K562 (cell line): ENCODE results near the gene SLC25A18. TPM values are rescaled to one million over a fixed set of nuclear protein-coding genes. Genes with fewer than 3 reads are reported as not detected.

Experiments
- BHLHE40 ChIP-seq: IDR thresholded peaks from 2 replicates; pipeline ENCODE4 v1.6.1; 2011; ENCODE audit warnings: low read length, improper control_type of control experiment
- CBFB ChIP-seq: sonication (generic); formaldehyde crosslinking; IDR thresholded peaks from 2 replicates; pipeline ENCODE4 v1.4.0; 2020; ENCODE audit warnings: mild to moderate bottlenecking, missing genetic modification reagents
- LARP7 ChIP-seq: fragments of 450-650 bp; IDR thresholded peaks from 2 replicates; pipeline ENCODE4 v1.6.1; 2016
- RREB1 ChIP-seq: fragments of 250-450 bp; sonication (Bioruptor Pico); IDR thresholded peaks from 2 replicates; pipeline ENCODE4 v1.4.0; 2020
- SMARCE1 ChIP-seq: fragments of 450-650 bp; IDR thresholded peaks from 2 replicates; pipeline ENCODE4 v1.7.1; 2016; ENCODE audit warnings: mild to moderate bottlenecking
- polyA plus RNA-seq, 8 experiments: library from polyadenylated mRNA; depleted of rRNA in 4 of 8; stranded (reverse) in 5 of 8; unstranded in 3 of 8; fragments of >200 nt; fragmentation: Nextera tagmentation in 2 of 8; fragmentation: Illumina TruSeq in 1 of 8; extraction: Ambion mirVana in 2 of 8; extraction: Trizol in 1 of 8; gene quantifications; 2 replicates each; pipeline versions ENCODE4 v1.2.1 to v1.2.3, GENCODE V29; 2011 to 2014; ENCODE audit warnings: inconsistent platforms in 1 of 8, missing spikeins in 1 of 8
- total RNA-seq, 7 experiments: library from RNA; depleted of rRNA in 6 of 7; stranded (reverse); fragments of >200 nt in 6 of 7; fragmentation: Illumina TruSeq in 2 of 7; extraction: Trizol in 2 of 7; gene quantifications; 2 replicates each; pipeline versions ENCODE4 v1.2.1 to v1.2.3, GENCODE V29; 2011 to 2021; ENCODE audit warnings: low replicate concordance in 1 of 7
- TF ChIP-seq, protein P1 (sequence below): fragments of 250-450 bp; sonication (Bioruptor Pico); IDR thresholded peaks from 2 replicates; pipeline ENCODE4 v1.4.0; 2020; ENCODE audit warnings: mild to moderate bottlenecking, moderate library complexity
- TF ChIP-seq, protein P2 (sequence below): fragments of 250-450 bp; sonication (Bioruptor Pico); IDR thresholded peaks from 2 replicates; pipeline ENCODE4 v1.4.0; 2020; ENCODE audit warnings: mild to moderate bottlenecking, moderate library complexity, borderline replicate concordance
- TF ChIP-seq, protein P3 (sequence below): fragments of 450-650 bp; IDR thresholded peaks from 2 replicates; pipeline ENCODE4 v1.7.0; 2016; ENCODE audit warnings: borderline replicate concordance

Gene SLC25A18
- total and polyA plus RNA-seq, 9 of the 15 experiments (the other 6 are each of a cell fraction or from before 2014, with no cell fraction given), result 0.04 TPM; not detected in 8

- TF ChIP-seq, protein P1, sequence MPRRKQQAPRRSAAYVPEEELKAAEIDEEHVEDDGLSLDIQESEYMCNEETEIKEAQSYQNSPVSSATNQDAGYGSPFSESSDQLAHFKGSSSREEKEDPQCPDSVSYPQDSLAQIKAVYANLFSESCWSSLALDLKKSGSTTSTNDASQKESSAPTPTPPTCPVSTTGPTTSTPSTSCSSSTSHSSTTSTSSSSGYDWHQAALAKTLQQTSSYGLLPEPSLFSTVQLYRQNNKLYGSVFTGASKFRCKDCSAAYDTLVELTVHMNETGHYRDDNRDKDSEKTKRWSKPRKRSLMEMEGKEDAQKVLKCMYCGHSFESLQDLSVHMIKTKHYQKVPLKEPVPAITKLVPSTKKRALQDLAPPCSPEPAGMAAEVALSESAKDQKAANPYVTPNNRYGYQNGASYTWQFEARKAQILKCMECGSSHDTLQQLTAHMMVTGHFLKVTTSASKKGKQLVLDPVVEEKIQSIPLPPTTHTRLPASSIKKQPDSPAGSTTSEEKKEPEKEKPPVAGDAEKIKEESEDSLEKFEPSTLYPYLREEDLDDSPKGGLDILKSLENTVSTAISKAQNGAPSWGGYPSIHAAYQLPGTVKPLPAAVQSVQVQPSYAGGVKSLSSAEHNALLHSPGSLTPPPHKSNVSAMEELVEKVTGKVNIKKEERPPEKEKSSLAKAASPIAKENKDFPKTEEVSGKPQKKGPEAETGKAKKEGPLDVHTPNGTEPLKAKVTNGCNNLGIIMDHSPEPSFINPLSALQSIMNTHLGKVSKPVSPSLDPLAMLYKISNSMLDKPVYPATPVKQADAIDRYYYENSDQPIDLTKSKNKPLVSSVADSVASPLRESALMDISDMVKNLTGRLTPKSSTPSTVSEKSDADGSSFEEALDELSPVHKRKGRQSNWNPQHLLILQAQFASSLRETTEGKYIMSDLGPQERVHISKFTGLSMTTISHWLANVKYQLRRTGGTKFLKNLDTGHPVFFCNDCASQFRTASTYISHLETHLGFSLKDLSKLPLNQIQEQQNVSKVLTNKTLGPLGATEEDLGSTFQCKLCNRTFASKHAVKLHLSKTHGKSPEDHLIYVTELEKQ, result 0 out of 2 replicates have a peak, but pooled peaks have one; percentile 24
- TF ChIP-seq BHLHE40 (no peak), CBFB (CRISPR knock-in tag) (no peak), LARP7 (no peak), RREB1 (no peak), SMARCE1 (peak; percentile 68; the same call in 1 of the 2 replicates)
- TF ChIP-seq, protein P2, sequence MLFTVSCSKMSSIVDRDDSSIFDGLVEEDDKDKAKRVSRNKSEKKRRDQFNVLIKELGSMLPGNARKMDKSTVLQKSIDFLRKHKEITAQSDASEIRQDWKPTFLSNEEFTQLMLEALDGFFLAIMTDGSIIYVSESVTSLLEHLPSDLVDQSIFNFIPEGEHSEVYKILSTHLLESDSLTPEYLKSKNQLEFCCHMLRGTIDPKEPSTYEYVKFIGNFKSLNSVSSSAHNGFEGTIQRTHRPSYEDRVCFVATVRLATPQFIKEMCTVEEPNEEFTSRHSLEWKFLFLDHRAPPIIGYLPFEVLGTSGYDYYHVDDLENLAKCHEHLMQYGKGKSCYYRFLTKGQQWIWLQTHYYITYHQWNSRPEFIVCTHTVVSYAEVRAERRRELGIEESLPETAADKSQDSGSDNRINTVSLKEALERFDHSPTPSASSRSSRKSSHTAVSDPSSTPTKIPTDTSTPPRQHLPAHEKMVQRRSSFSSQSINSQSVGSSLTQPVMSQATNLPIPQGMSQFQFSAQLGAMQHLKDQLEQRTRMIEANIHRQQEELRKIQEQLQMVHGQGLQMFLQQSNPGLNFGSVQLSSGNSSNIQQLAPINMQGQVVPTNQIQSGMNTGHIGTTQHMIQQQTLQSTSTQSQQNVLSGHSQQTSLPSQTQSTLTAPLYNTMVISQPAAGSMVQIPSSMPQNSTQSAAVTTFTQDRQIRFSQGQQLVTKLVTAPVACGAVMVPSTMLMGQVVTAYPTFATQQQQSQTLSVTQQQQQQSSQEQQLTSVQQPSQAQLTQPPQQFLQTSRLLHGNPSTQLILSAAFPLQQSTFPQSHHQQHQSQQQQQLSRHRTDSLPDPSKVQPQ (CRISPR knock-in tag), result no peak
- TF ChIP-seq, protein P3, sequence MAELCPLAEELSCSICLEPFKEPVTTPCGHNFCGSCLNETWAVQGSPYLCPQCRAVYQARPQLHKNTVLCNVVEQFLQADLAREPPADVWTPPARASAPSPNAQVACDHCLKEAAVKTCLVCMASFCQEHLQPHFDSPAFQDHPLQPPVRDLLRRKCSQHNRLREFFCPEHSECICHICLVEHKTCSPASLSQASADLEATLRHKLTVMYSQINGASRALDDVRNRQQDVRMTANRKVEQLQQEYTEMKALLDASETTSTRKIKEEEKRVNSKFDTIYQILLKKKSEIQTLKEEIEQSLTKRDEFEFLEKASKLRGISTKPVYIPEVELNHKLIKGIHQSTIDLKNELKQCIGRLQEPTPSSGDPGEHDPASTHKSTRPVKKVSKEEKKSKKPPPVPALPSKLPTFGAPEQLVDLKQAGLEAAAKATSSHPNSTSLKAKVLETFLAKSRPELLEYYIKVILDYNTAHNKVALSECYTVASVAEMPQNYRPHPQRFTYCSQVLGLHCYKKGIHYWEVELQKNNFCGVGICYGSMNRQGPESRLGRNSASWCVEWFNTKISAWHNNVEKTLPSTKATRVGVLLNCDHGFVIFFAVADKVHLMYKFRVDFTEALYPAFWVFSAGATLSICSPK, result no peak
Measured at GRCh38 chr22:17633217-17633997, 70.1 kb downstream of the SLC25A18 start (continued).
